A172 (cell line): ENCODE measurements around the gene TAS2R41. TPM values are rescaled to one million over a fixed set of nuclear protein-coding genes. Genes with fewer than 3 reads are reported as not detected.
"Not testable (repeated sequence)": the region's sequence is repeated elsewhere in the genome, so short reads cannot be mapped to it uniquely, and the experiment has no call there.

ENCODE experiments used
- DNase-seq: peaks from one replicate; pipeline ENCODE4 v3.0.0-alpha.2; 2015; ENCODE audit warnings: low spot score
- total RNA-seq: library from RNA; depleted of rRNA; stranded (reverse); fragments of >200 nt; shearing (Covaris generic); gene quantifications from 2 replicates; pipeline ENCODE4 v1.2.3, GENCODE V29; 2014

TAS2R41 gene
- total RNA-seq, 1 experiment from 2014 or later, result not detected

DNA sequence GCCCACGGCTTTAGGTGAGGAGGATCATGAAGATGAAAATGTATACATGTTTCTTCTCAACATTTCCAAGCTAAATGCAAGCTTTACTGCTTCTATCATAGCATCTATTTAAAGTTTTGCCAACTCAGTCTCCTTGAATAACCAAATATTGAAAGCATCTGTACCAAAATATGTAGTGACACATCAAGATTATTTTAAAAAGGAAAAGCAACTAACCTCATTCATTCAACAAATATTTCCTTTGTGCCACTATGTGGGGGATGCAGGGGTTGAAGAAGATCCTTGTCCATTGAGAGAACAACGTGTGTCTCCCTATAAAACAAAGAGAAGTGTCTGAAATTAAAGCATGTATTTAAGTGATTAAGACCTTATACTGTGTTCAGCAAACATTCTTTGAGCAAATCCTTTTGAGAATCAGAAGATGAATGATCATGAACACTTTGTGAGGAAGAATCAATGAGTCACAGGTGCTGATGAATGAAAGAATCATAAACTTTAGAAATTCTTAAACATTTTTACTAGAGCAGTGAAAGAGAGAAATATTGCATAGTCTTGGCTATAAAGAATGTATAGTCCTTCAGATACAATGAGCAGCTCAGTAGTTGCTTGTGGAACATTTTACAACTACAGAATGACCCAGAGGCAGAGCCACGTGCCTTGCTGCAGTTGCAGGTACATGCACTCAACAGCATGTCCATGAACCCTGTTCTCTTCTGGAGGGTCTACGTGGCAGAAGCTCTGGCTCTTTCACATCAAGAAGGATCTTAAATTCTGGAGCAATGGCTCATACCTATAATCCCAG is 20.5 kb upstream of the TAS2R41 start:
- no peak for DNase-seq

DNA sequence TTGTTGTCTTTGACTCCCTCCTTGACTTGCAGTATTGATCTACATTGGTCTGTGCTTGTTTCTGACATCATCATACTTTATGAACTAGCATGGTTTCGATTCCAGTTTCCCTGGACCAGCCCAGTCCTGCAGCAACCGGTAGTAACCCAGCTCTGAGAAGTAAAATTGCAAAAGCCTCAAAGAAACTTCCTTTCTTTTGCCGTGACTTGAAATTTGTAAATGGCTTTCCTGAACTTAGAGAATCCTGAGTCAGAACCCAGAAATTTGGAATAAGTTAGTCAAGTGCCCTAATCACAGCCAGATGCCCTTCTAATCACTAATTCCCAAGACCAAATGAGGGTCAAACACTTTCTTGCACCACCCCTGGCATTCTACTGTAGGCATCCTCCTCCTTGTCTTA is 19.4 kb upstream of the TAS2R41 start:
- no peak for DNase-seq

DNA sequence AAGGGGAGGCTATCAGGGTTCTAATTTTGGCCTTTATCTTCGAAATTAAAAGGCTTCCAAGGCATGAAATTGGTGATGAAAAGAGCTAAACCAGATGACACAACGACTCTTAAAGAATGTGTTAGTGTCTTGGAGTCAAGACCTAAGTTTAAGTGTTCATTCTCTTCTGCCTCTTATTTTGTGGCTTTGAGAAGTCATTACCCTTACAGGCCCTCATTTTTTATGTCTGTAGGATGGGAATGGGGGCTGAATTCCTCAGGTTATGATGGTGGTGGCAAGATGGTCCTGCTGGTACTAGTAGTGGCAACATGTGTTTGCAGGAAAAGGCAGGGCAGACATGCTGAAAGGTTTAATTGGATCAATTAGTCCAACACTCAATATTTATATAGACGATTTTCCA is 19.0 kb upstream of the TAS2R41 start:
- no peak for DNase-seq

DNA sequence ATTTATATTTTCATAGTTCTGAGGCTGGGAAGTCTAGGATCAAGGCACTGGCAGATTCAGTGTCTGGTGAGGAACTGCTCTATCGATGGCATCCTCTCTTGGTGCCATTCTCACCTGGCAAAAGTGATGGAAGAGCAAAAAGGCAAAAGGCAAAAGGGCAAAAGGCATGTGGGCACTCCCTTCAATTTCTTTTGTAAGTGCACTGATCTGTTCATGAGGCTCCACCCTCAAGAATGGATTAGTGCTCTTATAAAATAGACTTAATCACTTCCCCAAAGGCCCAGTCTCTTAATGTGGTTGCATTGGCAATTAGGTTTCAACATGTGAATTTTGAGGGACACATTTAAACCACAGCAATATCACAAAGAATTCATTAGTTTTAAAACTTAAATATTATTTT is 18.3 kb upstream of the TAS2R41 start:
- no peak for DNase-seq

DNA sequence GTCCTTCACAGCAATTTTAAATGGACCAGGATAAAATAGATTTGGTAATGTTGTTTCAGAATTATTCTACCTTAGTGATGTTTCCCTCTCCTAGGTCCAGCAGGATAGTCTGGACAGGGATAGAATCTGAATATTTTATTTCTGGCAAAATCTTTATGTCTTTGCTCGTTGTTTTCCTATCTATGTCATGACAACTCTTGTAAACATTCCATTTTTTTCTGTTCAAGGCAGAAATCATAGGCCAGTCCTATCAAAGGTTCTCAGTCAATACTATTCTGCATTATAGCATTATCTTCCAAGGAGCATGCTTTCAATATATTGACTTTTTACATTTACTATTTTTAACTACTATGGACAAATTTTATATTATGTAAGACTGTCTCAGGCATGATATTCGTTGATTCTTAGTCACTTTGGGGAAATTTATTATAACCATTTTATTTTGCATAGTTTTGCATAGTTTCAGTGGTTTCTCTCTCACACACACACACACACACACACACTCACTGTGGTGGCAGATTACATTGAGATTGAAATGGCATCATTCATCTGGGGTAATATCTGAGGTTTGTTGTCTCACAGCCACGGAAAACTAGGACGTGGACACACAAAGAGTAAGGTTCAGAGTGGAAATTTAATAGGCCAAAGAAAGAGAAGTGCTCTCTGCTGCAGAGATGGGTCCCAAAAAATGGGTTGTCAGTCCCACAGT is 17.2 kb upstream of the TAS2R41 start:
- DNase-seq, result no peak

DNA sequence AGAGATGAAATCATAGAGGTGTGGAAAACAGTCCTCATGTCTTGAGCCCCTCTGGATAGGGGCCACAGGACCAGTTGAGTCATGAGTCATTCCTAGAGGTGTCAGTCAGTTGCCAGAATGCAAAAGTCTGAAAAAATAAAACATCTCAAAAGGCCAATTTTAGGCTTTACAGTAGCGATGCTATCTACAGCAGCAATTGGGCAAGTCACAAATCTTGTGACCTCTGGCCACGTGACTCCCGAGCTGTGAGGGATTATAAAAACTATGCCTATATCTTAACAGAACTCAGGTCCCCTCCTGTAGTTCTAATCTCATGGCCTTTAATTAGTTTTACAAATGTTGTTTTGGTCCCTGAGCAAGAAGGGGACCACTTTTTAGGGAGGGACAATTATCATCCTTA is 15.6 kb upstream of the TAS2R41 start:
- DNase-seq, result no peak

DNA sequence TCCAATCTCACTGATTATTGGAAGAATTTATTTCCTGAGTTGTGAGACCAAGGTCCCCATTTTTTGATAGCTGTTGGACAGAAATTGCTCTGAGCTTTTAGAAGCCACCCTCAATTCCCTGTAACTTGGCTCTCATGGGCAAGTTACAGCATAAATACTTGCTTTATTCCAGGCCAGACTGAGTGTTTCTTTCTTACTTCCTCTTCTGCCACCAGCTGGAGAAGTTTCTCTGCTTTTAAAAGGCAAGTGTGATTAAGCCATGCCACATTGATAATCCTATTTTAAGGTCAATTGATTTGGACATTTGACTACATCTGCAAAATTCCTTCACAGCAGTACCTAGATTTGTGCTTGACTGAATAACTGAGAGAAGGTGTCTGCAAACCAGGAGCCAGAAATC is 14.1 kb upstream of the TAS2R41 start:
- DNase-seq, result no peak

DNA sequence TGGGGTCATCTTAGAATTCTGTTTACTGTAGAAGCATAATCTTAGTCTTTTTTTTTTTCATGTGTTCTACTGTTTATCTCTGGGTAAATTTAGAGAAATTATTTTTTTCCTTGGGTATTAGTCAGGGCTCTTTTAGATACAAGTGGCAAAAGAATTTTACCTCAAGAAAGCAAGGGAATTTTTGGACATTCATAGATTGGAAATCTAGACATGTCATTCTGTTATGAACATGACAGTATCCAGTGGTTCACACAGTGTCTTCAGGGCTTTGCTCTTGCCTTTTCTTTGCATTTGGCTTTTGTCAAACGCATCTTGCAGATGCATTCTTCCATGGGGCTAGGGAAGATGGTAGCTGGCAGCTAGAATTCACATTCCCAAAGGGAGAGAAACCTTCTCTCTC is 13.7 kb upstream of the TAS2R41 start:
- DNase-seq, result no peak

DNA sequence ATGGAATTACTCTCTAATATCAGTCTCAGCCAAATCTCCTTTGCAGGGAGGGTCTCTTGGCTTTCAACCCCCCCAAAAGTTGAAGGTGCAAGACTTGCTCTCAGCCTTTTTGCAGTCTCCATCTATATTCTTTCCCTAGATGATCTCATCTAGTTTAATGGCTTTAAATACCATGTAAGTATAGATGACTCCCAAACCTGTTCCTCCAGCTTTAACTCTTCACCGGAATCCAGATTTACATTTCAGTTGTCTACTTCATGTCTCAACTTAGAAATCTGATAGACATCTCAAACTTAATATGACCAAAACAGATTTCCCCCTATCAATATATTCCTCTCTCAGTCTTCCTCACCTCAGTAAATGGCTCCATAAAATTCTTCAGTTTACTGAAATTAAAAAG is 9.9 kb upstream of the TAS2R41 start:
- no peak for DNase-seq

DNA sequence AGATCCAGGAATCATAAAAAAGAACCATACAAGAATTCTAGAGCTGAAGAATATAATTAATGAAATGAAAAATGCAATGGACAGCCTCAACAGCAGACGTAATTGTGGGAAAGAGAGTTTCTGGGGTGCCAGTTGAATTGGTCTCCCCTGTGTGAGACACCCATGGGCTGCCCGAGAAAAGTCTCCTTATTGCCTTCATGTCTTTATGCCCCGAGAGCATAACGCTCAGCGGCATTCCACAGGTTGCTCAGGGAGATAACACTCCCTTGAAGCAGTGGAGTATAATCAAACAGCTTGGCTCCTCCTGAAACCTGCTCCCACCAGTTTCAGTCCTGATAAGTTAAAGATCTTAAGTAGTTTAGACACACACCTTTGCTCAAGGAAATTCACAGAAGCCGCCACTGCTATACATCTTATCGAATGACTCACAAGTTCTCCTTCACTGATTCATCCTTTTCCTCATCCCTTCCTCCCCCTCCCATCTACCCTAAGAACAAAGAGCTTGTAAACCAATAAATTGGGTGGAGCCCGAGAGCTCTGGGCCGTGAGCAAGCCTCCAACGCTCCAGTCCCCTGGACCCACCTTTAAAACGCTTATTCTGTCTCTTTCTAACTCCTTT is 5.5 kb upstream of the TAS2R41 start:
- peak; percentile 64 for DNase-seq

DNA sequence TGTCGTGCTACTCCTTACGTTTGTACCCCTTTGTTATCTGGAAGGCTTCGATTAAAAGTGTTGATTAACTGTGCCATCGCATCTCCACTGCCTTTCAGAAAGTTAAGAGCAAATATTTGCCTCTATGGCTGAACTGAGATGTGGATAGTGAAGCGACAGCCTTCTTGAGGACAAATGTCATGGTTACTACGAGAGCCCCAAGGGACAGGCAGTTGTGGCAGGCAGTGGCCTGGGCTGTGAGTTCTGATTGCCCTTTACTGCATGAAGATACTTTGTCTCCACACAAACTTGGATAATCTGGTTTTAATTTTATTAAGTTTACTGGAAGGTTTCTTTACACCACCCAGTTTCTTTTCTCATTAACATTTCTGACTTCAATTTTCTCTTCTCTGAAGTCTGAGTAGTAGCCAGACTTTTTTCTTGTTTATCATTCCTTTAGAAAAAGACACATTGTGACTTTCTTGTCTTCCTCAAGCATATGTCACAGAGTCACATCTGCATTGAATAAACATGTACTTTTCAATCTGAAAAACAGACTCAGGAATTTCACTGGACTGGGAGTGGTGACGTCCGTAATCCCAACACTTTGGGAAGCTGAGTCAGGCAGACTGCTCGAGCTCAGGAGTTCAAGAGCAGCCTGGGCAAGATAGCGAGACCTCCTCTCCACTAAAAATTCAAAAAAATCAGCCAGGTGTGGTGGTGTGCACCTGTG is 1.5 kb downstream of the TAS2R41 start:
- no peak for DNase-seq

DNA sequence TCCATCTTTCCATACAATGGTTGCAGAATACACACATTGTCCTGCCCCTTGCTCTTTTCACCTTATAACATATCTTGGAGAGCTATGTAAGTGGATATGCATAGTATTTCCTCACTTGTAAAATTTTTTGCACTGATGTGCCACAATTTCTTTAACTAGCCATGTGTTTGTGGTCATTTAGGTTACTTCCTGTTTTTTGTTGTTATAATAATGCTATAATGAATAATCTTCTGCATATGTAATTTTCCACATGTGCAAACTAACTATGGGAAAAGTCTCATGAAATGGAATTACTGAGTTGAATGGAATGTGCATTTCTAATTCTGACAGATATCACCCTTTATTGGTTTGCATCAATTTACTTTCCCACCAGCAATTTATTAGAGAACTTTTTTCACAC is 2.8 kb downstream of the TAS2R41 start:
- no peak for DNase-seq

DNA sequence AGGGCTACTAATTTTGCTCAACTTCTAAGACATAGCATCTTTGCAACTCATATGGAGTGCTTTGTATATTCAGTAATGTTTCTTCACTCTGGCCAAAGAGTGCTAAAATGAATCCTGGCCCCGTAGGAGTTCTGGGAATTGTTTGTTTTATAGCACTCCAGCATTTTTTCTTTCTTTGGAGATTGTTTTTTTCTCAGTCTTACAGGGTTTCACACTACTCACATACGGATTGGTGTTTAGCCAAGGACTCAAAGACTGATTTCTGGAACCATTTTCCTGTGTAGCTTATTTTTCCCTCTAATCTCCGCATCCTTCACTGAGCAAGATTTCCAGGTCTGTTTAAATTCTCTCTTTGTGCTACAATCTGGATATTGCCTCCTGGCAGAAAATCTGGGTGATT is 6.4 kb downstream of the TAS2R41 start:
- no peak for DNase-seq

DNA sequence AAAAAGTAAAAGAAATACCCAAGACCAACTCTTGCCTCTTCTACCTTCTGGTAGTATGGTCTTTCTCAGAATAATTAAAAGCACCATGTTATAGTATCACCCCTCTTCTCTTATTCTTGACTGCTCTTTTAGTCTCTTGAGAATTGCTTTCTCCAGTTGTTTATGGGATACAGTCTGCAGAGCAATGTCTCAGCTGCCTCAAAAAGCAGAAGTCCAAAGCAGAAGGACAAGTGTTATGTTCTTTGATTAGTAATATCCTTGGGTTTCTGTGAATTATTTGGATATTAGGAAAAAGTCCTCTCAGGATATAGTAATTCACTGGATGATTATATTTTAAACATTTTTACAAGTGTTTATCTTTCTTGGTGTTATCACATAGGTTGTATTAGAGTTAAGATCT is 7.4 kb downstream of the TAS2R41 start:
- DNase-seq, result no peak

DNA sequence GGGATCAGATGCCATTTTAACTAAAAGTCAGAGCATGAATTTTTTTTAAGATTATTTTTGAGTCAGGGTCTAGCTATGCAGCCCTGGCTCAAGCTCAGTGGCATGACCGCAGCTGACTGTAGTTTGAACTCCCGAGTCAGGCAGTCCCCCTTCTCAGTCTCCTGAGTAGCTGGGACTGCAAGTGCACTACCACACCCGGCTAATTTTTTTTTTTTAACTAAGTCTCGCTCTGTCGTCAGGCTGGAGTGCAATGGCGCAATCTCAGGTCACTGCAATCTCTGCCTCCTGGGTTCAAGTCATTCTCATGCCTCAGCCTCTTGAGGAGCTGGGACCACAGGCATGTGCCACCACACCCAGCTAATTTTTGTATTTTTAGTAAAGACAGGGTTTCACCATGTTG is 7.8 kb downstream of the TAS2R41 start:
- no peak for DNase-seq

DNA sequence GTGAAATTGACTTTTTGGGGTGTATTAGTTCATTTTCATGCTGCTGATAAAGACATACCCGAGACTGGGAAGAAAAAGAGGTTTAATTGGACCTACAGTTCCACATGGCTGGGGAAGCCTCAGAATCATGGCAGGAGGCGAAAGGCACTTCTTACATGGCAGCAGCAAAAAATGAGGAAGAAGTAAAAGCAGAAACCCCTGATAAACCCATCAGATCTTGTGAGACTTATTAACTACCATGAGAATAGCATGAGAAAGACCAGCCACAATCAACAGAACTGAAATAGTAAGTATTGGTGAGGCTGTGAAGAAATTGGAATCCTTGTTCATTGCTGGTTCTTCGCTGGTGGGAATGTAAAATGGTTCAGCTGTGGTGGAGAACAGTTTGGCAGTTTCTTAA is 8.6 kb downstream of the TAS2R41 start:
- not testable (repeated sequence) for DNase-seq

DNA sequence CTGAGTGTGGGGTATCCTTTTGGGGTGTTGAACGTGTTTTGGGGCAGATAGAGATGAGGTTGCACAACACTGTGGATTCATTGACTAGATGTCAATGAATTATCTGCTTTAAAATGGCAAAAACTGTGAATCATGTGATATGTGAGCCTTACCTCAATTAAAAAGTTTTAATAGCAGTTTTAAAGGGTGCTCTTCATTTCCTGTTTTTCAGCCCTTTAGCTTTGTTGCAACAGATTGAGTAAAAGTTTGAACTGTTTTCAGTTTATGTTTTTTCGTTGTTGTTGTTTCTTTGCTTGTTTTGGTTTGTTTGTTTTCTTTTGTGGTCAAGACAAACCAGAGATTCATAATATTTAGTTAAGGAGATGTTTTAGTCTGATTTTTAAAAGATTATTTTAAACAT is 9.4 kb downstream of the TAS2R41 start:
- DNase-seq, result no peak

DNA sequence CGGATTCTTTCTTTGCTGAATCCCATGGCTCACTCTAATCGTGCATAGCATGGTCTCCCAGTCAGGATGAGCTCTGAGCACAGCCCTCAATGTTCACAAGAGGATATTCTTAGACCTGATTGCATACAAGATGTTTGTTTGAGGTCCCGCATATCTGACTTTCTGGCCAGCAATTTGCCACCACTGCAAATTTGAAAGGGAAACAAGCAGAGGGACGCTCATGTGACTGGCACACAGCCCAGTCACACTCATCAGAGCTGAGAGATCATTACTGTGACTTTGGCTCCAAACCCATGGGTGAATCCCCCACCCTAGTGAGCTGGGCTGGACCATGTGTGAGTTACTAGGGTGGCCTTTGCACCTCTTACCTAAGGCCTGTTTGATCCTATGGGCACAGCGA is 9.9 kb downstream of the TAS2R41 start:
- DNase-seq, result peak; percentile 11

DNA sequence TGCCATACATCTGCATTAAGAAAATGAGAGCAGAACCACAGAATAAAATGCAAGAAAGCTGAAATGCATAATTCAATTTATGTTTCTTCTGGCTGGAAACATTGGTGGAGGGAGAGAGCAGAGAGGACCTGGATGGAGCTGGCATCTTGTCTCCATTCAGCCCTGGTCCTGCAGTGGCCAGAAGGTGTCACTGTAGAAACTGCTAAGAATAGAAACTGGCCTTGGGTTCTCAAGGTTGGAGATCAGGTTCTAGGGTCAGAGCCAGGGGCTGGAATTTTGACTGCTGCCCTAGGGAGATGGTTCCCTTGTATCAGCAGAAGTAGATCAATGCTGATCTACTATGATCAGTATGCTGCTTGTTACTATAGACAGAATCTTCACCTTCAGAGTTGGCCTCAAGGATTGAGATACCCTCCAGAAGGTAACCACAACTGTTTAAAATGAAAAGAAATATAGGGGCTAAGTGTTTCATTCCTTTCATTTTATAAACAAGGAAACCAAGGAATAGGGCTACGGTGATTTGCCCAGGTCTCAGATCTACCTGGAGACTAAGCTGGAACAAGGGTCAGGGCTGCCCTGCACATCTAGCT is 13.1 kb downstream of the TAS2R41 start:
- peak; percentile 13 for DNase-seq

DNA sequence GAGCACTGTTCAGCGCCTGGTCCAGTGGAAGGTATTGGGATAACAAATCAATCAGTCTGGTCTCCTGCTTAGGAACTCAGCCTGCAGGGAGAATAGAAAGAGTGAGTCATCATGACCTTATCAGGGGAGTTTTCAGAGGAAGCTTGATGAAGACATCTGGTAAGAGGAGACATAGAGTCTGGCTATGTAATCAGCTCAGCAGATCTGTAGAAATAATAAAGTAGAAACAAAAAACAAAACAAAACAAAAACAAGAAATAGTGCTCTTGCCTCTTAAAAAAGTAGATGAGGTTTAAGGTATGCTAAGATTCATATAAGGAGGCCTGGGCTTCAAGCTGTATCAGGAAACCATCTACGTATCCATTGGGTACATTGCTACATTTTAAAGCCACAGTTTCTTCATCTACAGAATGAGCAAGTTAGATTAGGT is 14.4 kb downstream of the TAS2R41 start:
- DNase-seq, result peak; percentile 75

DNA sequence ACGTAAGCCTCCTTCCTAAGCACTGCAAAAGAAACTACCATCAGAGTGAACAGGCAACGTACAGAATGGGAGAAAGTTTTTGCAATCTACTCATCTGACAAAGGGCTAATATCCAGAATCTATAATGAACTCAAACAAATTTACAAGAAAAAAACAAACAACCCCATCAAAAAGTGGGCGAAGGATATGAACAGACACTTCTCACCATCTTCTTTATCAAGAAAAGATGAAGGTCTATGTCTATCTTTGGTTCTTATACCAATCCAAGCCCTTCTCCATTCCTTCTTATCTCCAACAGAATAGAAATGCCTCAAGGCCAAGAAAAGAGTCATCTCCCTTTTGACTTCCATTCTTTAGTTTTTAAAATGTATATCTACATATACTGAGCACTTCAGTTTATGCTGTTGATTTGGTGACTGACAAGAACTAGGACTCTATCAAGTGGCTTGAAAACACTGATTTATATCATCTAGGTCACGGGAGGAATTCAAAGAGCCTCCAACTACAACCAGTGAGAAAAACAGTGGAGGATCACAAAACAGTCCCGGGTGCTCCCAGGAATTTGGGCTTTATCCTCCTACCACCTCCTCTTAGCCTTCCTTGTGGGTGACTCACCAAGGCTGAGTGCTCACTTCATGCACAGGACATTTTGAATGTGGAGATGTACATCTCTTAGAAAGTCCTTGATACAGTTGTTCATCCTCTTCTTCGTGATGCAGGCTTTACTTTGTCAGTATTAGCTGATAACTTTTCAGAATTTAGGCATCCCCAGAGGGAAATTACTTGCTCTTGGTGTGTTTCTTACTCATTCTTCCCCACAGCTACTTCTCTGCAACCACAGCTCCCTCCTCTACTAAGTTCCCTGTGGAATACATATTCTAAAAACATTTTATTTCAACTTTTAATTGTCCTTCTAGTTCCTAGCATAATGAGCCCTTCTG is 15.4 kb downstream of the TAS2R41 start:
- no peak for DNase-seq
